HG02763 (cell line): ENCODE measurements around the gene KCNQ1.

Experiments used
- ATAC-seq: cut with Tn5 transposase; IDR thresholded peaks from one replicate; pipeline ENCODE4 v1.9.1; 2021; ENCODE audit warnings: mild to moderate bottlenecking, moderate library complexity; ENCODE audit not compliant: unreplicated experiment

KCNQ1 gene

GRCh38 chr11:2564588-2565425 is 120.0 kb downstream of the KCNQ1 start:
- no peak for ATAC-seq

- ATAC-seq = no peak
These were observed 120.8 kb downstream of the KCNQ1 start for GRCh38 chr11:2565447-2566222.

- ATAC-seq = no peak
These were observed 121.6 kb downstream of the KCNQ1 start for GRCh38 chr11:2566223-2567025.

- no peak for ATAC-seq
These were observed 122.3 kb downstream of the KCNQ1 start for GRCh38 chr11:2567026-2567671.

- ATAC-seq = no peak
These were observed 124.5 kb downstream of the KCNQ1 start for GRCh38 chr11:2569321-2569721.

- no peak for ATAC-seq
These were observed 125.0 kb downstream of the KCNQ1 start for GRCh38 chr11:2569731-2570210.

- no peak for ATAC-seq
These were observed 125.5 kb downstream of the KCNQ1 start for GRCh38 chr11:2570211-2570811.

- ATAC-seq = no peak
These were observed 126.2 kb downstream of the KCNQ1 start for GRCh38 chr11:2570841-2571597.

GRCh38 chr11:2571598-2572281 is 126.9 kb downstream of the KCNQ1 start:
- no peak for ATAC-seq

GRCh38 chr11:2572491-2573239 is 127.9 kb downstream of the KCNQ1 start:
- ATAC-seq = no peak

- no peak for ATAC-seq
These were observed 128.6 kb downstream of the KCNQ1 start for GRCh38 chr11:2573240-2574042.

- ATAC-seq = no peak
These were observed 129.3 kb downstream of the KCNQ1 start for GRCh38 chr11:2574043-2574552.

- no peak for ATAC-seq
These were observed 130.0 kb downstream of the KCNQ1 start for GRCh38 chr11:2574553-2575535.

- no peak for ATAC-seq
These were observed 130.8 kb downstream of the KCNQ1 start for GRCh38 chr11:2575591-2576051.

GRCh38 chr11:2576111-2576510 is 131.3 kb downstream of the KCNQ1 start:
- no peak for ATAC-seq

GRCh38 chr11:2576549-2576948 is 131.7 kb downstream of the KCNQ1 start:
- ATAC-seq = no peak
